ENCODE data around the gene CMTR2.

Gene CMTR2

DNA sequence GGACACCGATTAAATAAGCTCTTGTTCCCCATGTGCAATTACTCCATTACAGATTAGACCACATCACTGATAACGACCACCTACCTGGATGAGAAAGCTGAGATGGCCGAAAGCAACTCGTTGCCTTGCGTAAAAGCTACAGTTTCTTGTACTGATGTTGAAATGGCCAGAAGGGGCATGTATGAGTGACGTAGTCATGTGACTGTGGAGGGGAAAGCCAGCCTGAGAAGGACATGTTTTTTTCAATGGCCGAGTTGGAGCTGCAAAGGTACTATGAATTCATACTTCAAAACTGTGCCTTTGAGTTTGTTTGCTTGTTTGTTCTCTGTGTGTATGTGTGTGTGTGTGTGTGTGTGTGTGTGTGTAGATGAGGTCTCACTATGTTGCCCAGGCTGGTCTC is 41.7 kb downstream of the CMTR2 start:
- TF ChIP-seq, protein P1, sequence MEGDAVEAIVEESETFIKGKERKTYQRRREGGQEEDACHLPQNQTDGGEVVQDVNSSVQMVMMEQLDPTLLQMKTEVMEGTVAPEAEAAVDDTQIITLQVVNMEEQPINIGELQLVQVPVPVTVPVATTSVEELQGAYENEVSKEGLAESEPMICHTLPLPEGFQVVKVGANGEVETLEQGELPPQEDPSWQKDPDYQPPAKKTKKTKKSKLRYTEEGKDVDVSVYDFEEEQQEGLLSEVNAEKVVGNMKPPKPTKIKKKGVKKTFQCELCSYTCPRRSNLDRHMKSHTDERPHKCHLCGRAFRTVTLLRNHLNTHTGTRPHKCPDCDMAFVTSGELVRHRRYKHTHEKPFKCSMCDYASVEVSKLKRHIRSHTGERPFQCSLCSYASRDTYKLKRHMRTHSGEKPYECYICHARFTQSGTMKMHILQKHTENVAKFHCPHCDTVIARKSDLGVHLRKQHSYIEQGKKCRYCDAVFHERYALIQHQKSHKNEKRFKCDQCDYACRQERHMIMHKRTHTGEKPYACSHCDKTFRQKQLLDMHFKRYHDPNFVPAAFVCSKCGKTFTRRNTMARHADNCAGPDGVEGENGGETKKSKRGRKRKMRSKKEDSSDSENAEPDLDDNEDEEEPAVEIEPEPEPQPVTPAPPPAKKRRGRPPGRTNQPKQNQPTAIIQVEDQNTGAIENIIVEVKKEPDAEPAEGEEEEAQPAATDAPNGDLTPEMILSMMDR (IDR thresholded peaks at IDR 0.05; ENCODE audit: insufficient read depth, low read depth, low read length, missing control alignments): no peak
- no peak overlapping the region for H3K4me3 ChIP-seq (ENCODE audit: low read depth, low read length)
- no peak for DNase-seq (ENCODE audit: low read depth)

DNA sequence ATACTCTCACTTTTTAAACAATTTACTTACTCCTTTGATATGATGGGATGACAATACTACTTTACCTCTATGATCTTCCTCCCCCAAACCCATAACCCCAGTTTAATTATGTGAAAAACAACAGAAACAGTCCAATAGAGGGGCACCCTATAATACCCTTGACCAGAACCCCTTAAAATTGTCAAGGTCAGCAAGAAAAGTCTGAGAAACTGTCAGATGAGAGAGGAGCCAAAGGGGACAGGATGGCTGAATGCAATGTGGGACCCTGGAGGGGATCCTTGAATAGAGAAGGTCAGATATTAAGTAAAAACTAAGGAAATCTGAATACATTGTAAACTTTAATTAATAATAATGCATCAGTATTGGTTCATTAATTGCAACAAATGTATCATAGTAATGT is 42.9 kb downstream of the CMTR2 start:
- DNase-seq (ENCODE audit: low read depth): no peak
- no peak overlapping the region for H3K4me3 ChIP-seq (ENCODE audit: low read depth, low read length)
- TF ChIP-seq, protein P1 (IDR thresholded peaks at IDR 0.05; ENCODE audit: insufficient read depth, low read depth, low read length, missing control alignments): no peak

DNA sequence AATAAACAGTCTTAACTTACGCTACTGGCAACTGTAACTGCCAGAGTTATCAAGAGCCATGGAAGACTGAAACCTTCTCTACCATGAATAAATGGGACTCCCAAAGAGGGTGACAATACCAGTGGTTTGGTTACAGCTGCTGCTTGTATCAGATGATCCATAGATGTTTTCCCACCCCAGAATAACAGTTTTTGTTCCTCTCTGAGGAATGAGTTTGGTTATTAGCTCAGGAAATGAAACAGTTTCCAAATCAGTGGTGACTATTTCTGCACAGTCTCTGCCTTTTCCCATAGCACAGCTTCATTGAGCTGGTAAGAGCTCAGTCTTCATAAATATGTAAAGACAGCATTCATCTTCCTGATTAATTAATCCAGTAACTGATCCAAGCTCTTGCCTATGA is 44.7 kb downstream of the CMTR2 start:
- TF ChIP-seq, protein P1 (IDR thresholded peaks at IDR 0.05; ENCODE audit: insufficient read depth, low read depth, low read length, missing control alignments): no peak
- no peak overlapping the region for H3K4me3 ChIP-seq (ENCODE audit: low read depth, low read length)
- no peak for DNase-seq (ENCODE audit: low read depth)

DNA sequence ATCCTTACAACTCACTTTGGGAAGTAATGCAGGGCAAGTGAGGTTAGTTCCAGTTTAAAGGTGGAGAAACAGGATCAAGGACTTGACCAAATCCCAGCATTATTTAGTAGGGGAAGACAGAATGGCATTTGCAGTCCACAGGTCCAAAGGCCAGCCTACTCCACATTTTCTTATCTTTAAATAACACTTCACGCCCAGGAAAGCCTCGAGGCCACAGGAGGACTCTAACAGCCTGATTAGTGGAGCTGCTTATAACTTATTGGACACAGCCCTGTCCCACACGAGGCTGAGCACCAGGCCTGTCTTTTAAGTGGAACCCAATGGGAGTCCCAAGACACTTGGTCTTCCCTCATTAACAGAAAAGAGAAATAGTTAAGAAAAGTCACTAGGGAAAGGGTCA is 46.6 kb downstream of the CMTR2 start:
- TF ChIP-seq, protein P1 (IDR thresholded peaks at IDR 0.05; ENCODE audit: insufficient read depth, low read depth, low read length, missing control alignments): no peak

DNA sequence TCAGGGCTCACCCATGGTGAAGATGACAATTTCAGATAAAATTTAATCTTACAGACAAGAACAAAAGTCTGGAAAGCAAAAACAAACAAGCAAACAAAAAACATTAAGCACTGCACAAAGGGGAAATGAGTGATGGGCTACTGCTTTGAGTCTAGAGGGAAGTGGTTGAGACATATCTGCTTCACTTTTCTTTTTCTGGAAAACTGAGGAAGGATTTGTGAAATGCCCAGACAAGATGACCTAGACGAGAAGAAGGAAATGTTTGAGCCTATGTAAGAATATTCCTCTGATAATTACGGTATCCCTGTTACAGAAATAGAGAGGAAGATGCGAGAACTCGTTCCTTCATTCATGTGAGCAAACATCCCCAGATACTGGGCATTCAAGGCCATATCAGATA is 47.2 kb downstream of the CMTR2 start:
- H3K4me3 ChIP-seq (ENCODE audit: low read depth, low read length): no peak overlapping the region
- TF ChIP-seq, protein P1 (IDR thresholded peaks at IDR 0.05; ENCODE audit: insufficient read depth, low read depth, low read length, missing control alignments): no peak
- DNase-seq (ENCODE audit: low read depth): no peak

More for the DNA sequence above, 46.6 kb downstream of the CMTR2 start:
- no peak overlapping the region for H3K4me3 ChIP-seq (ENCODE audit: low read depth, low read length)
- no peak for DNase-seq (ENCODE audit: low read depth)

Data from GM12865 (cell line).